ENCODE data around the gene SPIN3. TPM values are rescaled to one million over a fixed set of nuclear protein-coding genes. Genes with fewer than 3 reads are reported as not detected.

Gene SPIN3
- total and polyA plus RNA-seq, 2 donors (not counting 3 experiments of a cell fraction or from before 2014, with no cell fraction given), result 3.0 to 6.3 TPM

DNA sequence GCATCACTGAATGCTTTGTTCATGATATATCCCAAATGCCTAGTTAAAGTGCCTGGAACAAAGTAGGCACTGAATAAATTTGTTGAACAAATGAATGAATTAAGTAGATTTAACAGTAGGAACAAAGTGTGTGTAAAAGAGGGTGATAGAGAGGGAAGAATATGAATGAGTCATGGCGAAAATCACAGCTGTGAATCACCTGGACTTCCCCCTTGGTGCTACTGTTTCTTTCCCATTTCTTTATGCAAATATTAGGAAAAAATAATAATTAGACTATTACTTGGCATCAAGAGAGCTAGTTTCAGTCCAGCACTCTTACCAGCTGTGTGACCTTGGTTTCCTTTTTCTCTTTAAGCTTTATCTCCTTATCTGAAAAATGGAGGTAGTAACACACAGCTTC, 9.2 kb downstream of the SPIN3 start:
- no peaks in the 10 kb centered on the region for H3K36me3 ChIP-seq (ENCODE audit: control insufficient read depth in 2 of 2, extremely low read depth in 1 of 2, insufficient read depth in 2 of 2, low read length in 2 of 2)
- TF ChIP-seq GATA2 (IDR thresholded peaks at IDR 0.05; ENCODE audit: insufficient read depth, insufficient read length, low read depth, low read length) (no peak), POLR2A (IDR thresholded peaks at IDR 0.05; ENCODE audit: low read depth, low read length) (no peak), MYC (IDR thresholded peaks at IDR 0.05; ENCODE audit: low read depth, low read length) (no peak)
- TF ChIP-seq, protein P1, sequence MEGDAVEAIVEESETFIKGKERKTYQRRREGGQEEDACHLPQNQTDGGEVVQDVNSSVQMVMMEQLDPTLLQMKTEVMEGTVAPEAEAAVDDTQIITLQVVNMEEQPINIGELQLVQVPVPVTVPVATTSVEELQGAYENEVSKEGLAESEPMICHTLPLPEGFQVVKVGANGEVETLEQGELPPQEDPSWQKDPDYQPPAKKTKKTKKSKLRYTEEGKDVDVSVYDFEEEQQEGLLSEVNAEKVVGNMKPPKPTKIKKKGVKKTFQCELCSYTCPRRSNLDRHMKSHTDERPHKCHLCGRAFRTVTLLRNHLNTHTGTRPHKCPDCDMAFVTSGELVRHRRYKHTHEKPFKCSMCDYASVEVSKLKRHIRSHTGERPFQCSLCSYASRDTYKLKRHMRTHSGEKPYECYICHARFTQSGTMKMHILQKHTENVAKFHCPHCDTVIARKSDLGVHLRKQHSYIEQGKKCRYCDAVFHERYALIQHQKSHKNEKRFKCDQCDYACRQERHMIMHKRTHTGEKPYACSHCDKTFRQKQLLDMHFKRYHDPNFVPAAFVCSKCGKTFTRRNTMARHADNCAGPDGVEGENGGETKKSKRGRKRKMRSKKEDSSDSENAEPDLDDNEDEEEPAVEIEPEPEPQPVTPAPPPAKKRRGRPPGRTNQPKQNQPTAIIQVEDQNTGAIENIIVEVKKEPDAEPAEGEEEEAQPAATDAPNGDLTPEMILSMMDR (IDR thresholded peaks at IDR 0.05; ENCODE audit: extremely low read depth in 1 of 2, insufficient read depth in 1 of 2, low read depth in 1 of 2, low read length in 2 of 2), result no peak
- CTCF ChIA-PET, result no interaction called here
- H3K9me3 ChIP-seq (replicated peaks; ENCODE audit: control insufficient read depth, insufficient read depth, low read length), result no peaks in the 10 kb centered on the region
- no peak overlapping the region for H3K9ac ChIP-seq (replicated peaks; ENCODE audit: extremely low read depth, insufficient read depth, low read length)
- no peaks in the 10 kb centered on the region for H3K27me3 ChIP-seq (ENCODE audit: control insufficient read depth in 2 of 2, insufficient read depth in 2 of 2, low read length in 2 of 2)
- dilution Hi-C loops (cut with MboI; ENCODE audit: extremely low pct_ligation_motif_present, low sequenced_read_pairs), result no loop called here
- no TSS peak for BruUV-seq (replicated peaks)
- no peaks in the 10 kb centered on the region for H4K20me1 ChIP-seq (replicated peaks; ENCODE audit: control insufficient read depth, extremely low read depth, insufficient read depth, low read length)
- no peaks in the 10 kb centered on the region for H3K79me2 ChIP-seq (ENCODE audit: control insufficient read depth, insufficient read depth, low read length)
- no peak overlapping the region for H2AFZ ChIP-seq (ENCODE audit: low read depth, low read length)
- H3K27ac ChIP-seq (ENCODE audit: insufficient read depth, low read depth, low read length), result no peak overlapping the region
- H3K4me3 ChIP-seq (replicated peaks in 1 of 3; ENCODE audit: insufficient read depth in 1 of 3, low read depth in 1 of 3, low read length in 3 of 3), result no peak overlapping the region
- no peak for FAIRE-seq
- H3K9me1 ChIP-seq (replicated peaks; ENCODE audit: control insufficient read depth, extremely low read depth, insufficient read depth, low read length), result no peaks in the 10 kb centered on the region
- H3K4me1 ChIP-seq (ENCODE audit: control insufficient read depth, extremely low read depth, insufficient read depth, low read length), result no peaks in the 10 kb centered on the region
- POLR2A ChIA-PET, result no interaction called here
- intact Hi-C loops (cut with micrococcal nuclease), result no loop called here
- H3K4me2 ChIP-seq (ENCODE audit: insufficient read depth, low read length), result no peak overlapping the region
- no peak for DNase-seq (ENCODE audit: low read depth, low spot score)

DNA sequence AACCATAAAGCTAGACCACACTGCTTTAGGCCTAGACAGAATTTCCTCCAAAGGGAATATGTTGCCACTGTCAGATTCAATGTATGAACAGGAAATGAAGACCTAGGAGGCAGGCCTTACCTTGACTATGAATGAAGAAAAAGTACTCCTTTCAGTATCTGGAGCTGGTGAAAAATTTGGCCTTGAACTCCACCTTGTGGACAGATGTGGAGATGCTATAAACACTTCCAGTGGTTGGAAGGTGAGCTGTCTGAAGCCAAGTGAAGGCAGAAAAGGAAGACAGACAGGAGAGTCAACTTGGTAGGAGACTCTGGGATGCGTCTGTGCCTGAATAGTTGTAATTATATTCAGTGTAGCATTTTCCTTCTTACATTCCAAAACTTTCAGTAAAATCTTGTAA, 17.2 kb downstream of the SPIN3 start:
- no peak overlapping the region for H3K9ac ChIP-seq (replicated peaks; ENCODE audit: extremely low read depth, insufficient read depth, low read length)
- no peaks in the 10 kb centered on the region for H3K79me2 ChIP-seq (ENCODE audit: control insufficient read depth, insufficient read depth, low read length)
- DNase-seq (ENCODE audit: low read depth, low spot score) (peak; percentile 47), FAIRE-seq (peak; percentile 53)
- no peak overlapping the region for H3K4me3 ChIP-seq (replicated peaks in 1 of 3; ENCODE audit: insufficient read depth in 1 of 3, low read depth in 1 of 3, low read length in 3 of 3)
- H3K4me2 ChIP-seq (ENCODE audit: insufficient read depth, low read length), result no peak overlapping the region
- no peak overlapping the region for H3K27ac ChIP-seq (ENCODE audit: insufficient read depth, low read depth, low read length)
- no TSS peak for BruUV-seq (replicated peaks)
- H3K9me3 ChIP-seq (replicated peaks; ENCODE audit: control insufficient read depth, insufficient read depth, low read length), result no peaks in the 10 kb centered on the region
- intact Hi-C loops (cut with micrococcal nuclease) (loop anchor here (1.0 to 5.0 kb wide), 2 partner anchors 175 to 696 kb away; no protein-coding TSS in a partner anchor), dilution Hi-C loops (cut with MboI; ENCODE audit: extremely low pct_ligation_motif_present, low sequenced_read_pairs) (no loop called here)
- H3K27me3 ChIP-seq (ENCODE audit: control insufficient read depth in 2 of 2, insufficient read depth in 2 of 2, low read length in 2 of 2), result no peaks in the 10 kb centered on the region
- no peak overlapping the region for H2AFZ ChIP-seq (ENCODE audit: low read depth, low read length)
- no peaks in the 10 kb centered on the region for H3K4me1 ChIP-seq (ENCODE audit: control insufficient read depth, extremely low read depth, insufficient read depth, low read length)
- no peaks in the 10 kb centered on the region for H3K9me1 ChIP-seq (replicated peaks; ENCODE audit: control insufficient read depth, extremely low read depth, insufficient read depth, low read length)
- no peaks in the 10 kb centered on the region for H3K36me3 ChIP-seq (ENCODE audit: control insufficient read depth in 2 of 2, extremely low read depth in 1 of 2, insufficient read depth in 2 of 2, low read length in 2 of 2)
- CTCF ChIA-PET, result interaction anchor here (0.5 to 2.4 kb wide), 18 partner anchors 10 to 729 kb away, joined by 3 to 30 read pairs (median 4); partner anchors contain the start of genes NBDY and SPIN3
- POLR2A ChIA-PET, result no interaction called here
- no peaks in the 10 kb centered on the region for H4K20me1 ChIP-seq (replicated peaks; ENCODE audit: control insufficient read depth, extremely low read depth, insufficient read depth, low read length)
- TF ChIP-seq, protein P1 (IDR thresholded peaks at IDR 0.05; ENCODE audit: extremely low read depth in 1 of 2, insufficient read depth in 1 of 2, low read depth in 1 of 2, low read length in 2 of 2), result peak; percentile 40 to 47
- TF ChIP-seq POLR2A (IDR thresholded peaks at IDR 0.05; ENCODE audit: low read depth, low read length) (no peak), POLR2AphosphoS5 (IDR thresholded peaks at IDR 0.05; ENCODE audit: insufficient read depth, low read depth, low read length) (no peak)

All from endothelial cell of umbilical vein (primary cell).